ENCODE measurements around the gene FIBCD1. TPM values are rescaled to one million over a fixed set of nuclear protein-coding genes. Genes with fewer than 3 reads are reported as not detected.
A peak's percentile ranks its signal among the peaks of the same experiment; 100 is the strongest.

FIBCD1 gene
- total and polyA plus RNA-seq, 2 experiments from 2014 or later, result 0.43 to 4.0 TPM

GRCh38 chr9:130896233-130897014 is 42.6 kb downstream of the FIBCD1 start, which contains the start of gene QRFP:
TSS of gene QRFP (minus strand) at chr9:130896812. CDS start at chr9:130893838, 2,974 bp downstream.
- Histone ChIP-seq H3K9me3 (ENCODE audit: low read depth) (no peaks in the 10 kb centered on the region), H3K27me3 (no peaks in the 10 kb centered on the region), H3K4me3 (no peak within 1 kb of the TSS), H3K36me3 (peaks cover 2% of the 10 kb centered on the region), H3K4me1 (ENCODE audit: low read depth) (no peaks in the 10 kb centered on the region), H3K27ac (no peak within 1 kb of the TSS)
- no peak for DNase-seq (ENCODE audit: low read depth in 1 of 2, low spot score in 1 of 2)
- TF ChIP-seq CTCF (IDR thresholded peaks at IDR 0.05; ENCODE audit: low read depth, low read length), result no peak

- Histone ChIP-seq H3K4me1 (ENCODE audit: low read depth) (peaks cover 5% of the 10 kb centered on the region), H3K27me3 (no peaks in the 10 kb centered on the region), H3K27ac (no peak overlapping the region), H3K36me3 (peaks cover 2% of the 10 kb centered on the region), H3K9me3 (ENCODE audit: low read depth) (no peaks in the 10 kb centered on the region), H3K4me3 (no peak overlapping the region)
- DNase-seq (ENCODE audit: low read depth in 1 of 2, low spot score in 1 of 2), result peak in 1 of 2 donors; percentile 11
- no peak for TF ChIP-seq CTCF (IDR thresholded peaks at IDR 0.05; ENCODE audit: low read depth, low read length)
These were observed 43.4 kb downstream of the FIBCD1 start for GRCh38 chr9:130895481-130896232.

GRCh38 chr9:130895038-130895437 is 44.0 kb downstream of the FIBCD1 start:
- peaks cover 7% of the 10 kb centered on the region for H3K4me1 ChIP-seq (ENCODE audit: low read depth)
- no peak overlapping the region for H3K27ac ChIP-seq
- H3K36me3 ChIP-seq, result peaks cover 7% of the 10 kb centered on the region
- H3K4me3 ChIP-seq, result no peak overlapping the region
- no peaks in the 10 kb centered on the region for H3K9me3 ChIP-seq (ENCODE audit: low read depth)
- TF ChIP-seq CTCF (IDR thresholded peaks at IDR 0.05; ENCODE audit: low read depth, low read length), result no peak
- DNase-seq (ENCODE audit: low read depth in 1 of 2, low spot score in 1 of 2), result no peak
- no peaks in the 10 kb centered on the region for H3K27me3 ChIP-seq

GRCh38 chr9:130894546-130894945 is 44.5 kb downstream of the FIBCD1 start:
- H3K4me3 ChIP-seq, result no peak overlapping the region
- peaks cover 10% of the 10 kb centered on the region for H3K36me3 ChIP-seq
- no peaks in the 10 kb centered on the region for H3K27me3 ChIP-seq
- peaks cover 7% of the 10 kb centered on the region for H3K4me1 ChIP-seq (ENCODE audit: low read depth)
- TF ChIP-seq CTCF (IDR thresholded peaks at IDR 0.05; ENCODE audit: low read depth, low read length), result no peak
- H3K27ac ChIP-seq, result no peak overlapping the region
- H3K9me3 ChIP-seq (ENCODE audit: low read depth), result no peaks in the 10 kb centered on the region
- DNase-seq (ENCODE audit: low read depth in 1 of 2, low spot score in 1 of 2), result no peak

DNA sequence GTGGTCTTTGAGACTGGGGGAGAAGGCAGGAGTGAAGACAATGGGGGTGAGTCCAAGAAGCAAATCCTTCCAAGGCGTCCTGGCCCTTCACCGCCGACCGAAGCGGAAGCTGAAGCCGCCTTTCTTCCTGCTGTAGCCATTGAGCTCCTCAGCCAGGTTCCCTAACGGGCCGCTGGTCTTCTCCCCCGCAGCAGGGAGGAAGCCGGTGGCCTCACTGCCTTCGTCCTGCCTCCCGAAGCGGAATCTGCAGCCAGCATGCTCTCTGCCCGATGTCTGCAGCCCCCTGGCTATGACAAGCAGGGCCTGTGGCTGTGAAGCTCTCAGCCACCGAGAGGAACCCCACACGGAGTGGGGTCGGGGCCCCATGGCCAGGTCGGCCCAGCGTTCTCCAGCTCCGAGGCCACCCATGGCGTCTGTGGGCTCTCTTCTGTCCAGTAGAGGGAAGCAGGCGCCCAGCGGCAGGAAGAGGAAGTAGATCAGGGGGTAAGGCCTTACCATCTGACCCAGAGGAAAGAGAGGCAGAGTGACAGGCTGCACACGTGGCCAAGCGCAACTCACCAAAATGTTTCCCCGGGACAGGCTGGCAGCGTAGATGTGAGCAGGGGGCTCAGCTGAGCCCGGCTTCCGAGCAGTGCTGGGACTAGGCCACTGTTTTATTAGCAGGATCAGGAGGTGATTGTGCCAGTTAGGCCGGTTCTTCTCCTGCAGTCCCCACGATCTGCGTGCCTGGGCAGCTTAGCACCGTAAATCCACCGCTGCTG is 45.5 kb downstream of the FIBCD1 start:
- Histone ChIP-seq H3K27ac (no peak overlapping the region), H3K36me3 (peaks cover 16% of the 10 kb centered on the region), H3K4me3 (no peak overlapping the region), H3K4me1 (ENCODE audit: low read depth) (peaks cover 7% of the 10 kb centered on the region), H3K27me3 (no peaks in the 10 kb centered on the region), H3K9me3 (ENCODE audit: low read depth) (no peaks in the 10 kb centered on the region)
- DNase-seq (ENCODE audit: low read depth in 1 of 2, low spot score in 1 of 2), result no peak
- TF ChIP-seq CTCF (IDR thresholded peaks at IDR 0.05; ENCODE audit: low read depth, low read length), result no peak
